Vagina (tissue), 2 donors: ENCODE results near the gene PCDHB13.

ENCODE experiments used
- CTCF ChIP-seq, 3 experiments: fragments of 450-650 bp in 2 of 3; fragments of 200-600 bp in 1 of 3; sonication (generic) in 1 of 3; IDR thresholded peaks; one replicate each; pipeline ENCODE4 v1.5.1; 2017 to 2019; ENCODE audit warnings: antibody characterized with exemption in 3 of 3, mild to moderate bottlenecking in 2 of 3, moderate library complexity in 2 of 3
- POLR2A ChIP-seq, 2 donors: fragments of 450-650 bp; IDR thresholded peaks; one replicate each; pipeline ENCODE4 v1.6.1; 2017; ENCODE audit warnings: antibody characterized with exemption in 2 of 2, mild to moderate bottlenecking in 2 of 2, moderate library complexity in 2 of 2
- POLR2AphosphoS5 ChIP-seq, 2 donors: sonication (generic); formaldehyde crosslinking; IDR thresholded peaks; one replicate each; pipeline ENCODE4 v1.9.0; 2017; ENCODE audit warnings: antibody characterized with exemption in 2 of 2, mild to moderate bottlenecking in 2 of 2, low read depth in 1 of 2; ENCODE audit not compliant: insufficient read depth in 1 of 2

DNA sequence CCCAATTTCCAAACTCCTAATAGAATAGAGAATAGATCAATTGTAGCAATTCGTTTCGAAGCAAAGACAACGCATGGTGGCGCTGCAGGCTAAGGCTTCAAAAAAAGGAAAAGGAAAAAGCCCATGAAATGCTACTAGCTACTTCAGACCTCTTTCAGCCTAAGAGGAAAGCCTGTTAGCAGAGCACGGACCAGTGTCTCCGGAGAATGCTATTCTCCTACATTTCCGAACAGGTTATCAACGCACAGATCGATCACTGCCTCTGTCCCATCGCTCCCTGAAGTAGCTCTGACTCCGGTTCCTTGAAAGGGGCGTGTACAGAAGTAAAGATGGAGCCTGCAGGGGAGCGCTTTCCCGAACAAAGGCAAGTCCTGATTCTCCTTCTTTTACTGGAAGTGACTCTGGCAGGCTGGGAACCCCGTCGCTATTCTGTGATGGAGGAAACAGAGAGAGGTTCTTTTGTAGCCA lies 31.6 kb downstream of the PCDHB13 start, which contains the start of gene PCDHB15:
- TF ChIP-seq CTCF (IDR thresholded peaks at IDR 0.05) (no peak), POLR2A (IDR thresholded peaks at IDR 0.05) (no peak), POLR2AphosphoS5 (IDR thresholded peaks at IDR 0.05; ENCODE audit: insufficient read depth in 1 of 2, low read depth in 1 of 2) (no peak)
